ENCODE measurements around the gene LSR.

LSR gene

GRCh38 chr19:35265126-35265899, 16.5 kb downstream of the LSR start:
- in situ Hi-C loops (cut with MboI; ENCODE audit: low sequenced_read_pairs) = no loop called here

- in situ Hi-C loops (cut with MboI; ENCODE audit: low sequenced_read_pairs) = no loop called here
Observed at GRCh38 chr19:35265900-35266519, 17.2 kb downstream of the LSR start.

DNA sequence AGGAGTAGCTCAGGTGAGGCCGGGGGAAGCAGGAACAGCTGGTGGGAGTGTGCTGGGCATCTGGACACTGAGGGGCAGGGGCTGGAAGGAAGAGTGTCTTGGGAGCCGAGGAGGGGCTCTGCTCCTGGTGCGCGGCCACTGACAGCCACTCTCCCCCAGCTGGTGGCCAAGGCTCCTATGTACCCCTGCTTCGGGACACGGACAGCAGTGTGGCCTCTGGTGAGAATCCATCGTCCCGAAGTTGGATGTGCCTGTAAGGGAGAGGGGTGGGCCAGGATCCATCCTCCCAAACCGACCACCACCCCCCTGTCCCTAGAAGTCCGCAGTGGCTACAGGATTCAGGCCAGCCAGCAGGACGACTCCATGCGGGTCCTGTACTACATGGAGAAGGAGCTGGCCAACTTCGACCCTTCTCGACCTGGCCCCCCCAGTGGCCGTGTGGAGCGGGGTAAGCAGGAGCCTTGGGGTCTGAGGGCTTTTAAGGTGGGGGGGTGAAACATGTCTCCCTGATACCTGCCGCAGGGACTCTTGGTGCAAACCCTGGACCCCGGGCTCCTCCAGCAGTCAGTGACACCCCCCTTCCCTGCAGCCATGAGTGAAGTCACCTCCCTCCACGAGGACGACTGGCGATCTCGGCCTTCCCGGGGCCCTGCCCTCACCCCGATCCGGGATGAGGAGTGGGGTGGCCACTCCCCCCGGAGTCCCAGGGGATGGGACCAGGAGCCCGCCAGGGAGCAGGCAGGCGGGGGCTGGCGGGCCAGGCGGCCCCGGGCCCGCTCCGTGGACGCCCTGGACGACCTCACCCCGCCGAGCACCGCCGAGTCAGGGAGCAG, 17.9 kb downstream of the LSR start:
- in situ Hi-C loops (cut with MboI; ENCODE audit: low sequenced_read_pairs) = no loop called here

DNA sequence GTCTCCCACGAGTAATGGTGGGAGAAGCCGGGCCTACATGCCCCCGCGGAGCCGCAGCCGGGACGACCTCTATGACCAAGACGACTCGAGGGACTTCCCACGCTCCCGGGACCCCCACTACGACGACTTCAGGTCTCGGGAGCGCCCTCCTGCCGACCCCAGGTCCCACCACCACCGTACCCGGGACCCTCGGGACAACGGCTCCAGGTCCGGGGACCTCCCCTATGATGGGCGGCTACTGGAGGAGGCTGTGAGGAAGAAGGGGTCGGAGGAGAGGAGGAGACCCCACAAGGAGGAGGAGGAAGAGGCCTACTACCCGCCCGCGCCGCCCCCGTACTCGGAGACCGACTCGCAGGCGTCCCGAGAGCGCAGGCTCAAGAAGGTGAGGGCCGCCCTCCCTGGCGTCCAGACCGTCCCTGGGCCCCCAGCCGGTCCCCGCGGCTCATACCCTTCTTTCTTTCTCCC, 18.6 kb downstream of the LSR start:
- in situ Hi-C loops (cut with MboI; ENCODE audit: low sequenced_read_pairs) = no loop called here

- in situ Hi-C loops (cut with MboI; ENCODE audit: low sequenced_read_pairs) = no loop called here
Observed at GRCh38 chr19:35267818-35268535, 19.2 kb downstream of the LSR start.

- in situ Hi-C loops (cut with MboI; ENCODE audit: low sequenced_read_pairs) = no loop called here
Observed at GRCh38 chr19:35268536-35269437, 20.0 kb downstream of the LSR start, which contains the start of gene USF2. TSS of gene USF2 (plus strand) at chr19:35268962. CDS start at chr19:35269102, 140 bp downstream.

DNA sequence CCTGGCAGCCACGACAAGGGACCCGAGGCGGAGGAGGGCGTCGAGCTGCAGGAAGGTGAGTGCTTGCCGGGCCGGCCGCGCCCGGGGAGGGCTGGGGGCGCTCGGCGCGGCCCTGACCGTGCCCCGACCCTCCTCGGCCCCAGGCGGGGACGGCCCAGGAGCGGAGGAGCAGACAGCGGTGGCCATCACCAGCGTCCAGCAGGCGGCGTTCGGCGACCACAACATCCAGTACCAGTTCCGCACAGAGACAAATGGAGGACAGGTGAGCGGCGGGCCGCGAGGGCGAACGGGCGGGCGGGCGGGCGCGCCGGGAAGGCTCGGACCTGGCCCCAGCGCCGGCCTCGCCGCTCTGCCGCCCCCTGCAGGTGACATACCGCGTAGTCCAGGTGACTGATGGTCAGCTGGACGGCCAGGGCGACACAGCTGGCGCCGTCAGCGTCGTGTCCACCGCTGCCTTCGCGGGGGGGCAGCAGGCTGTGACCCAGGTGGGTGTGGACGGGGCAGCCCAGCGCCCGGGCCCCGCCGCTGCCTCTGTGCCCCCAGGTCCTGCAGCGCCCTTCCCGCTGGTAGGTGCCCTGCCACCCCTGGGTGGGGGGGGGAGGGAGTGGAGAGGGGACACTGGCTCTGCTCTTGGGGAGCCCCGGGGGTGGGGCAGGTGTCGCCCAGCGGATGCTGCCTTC, 20.8 kb downstream of the LSR start:
- in situ Hi-C loops (cut with MboI; ENCODE audit: low sequenced_read_pairs) = no loop called here

DNA sequence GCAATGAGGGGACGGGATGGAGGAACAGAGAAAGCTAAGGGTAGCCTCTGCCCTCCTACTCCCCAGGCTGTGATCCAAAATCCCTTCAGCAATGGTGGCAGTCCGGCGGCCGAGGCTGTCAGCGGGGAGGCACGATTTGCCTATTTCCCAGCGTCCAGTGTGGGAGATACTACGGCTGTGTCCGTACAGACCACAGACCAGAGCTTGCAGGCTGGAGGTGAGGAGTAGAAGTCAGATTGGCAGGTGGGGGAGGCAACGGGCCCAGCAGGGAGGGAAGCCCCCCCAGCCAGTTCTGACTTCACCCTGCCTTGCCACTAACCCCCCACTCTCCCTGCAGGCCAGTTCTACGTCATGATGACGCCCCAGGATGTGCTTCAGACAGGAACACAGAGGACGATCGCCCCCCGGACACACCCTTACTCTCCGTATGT, 21.6 kb downstream of the LSR start:
- in situ Hi-C loops (cut with MboI; ENCODE audit: low sequenced_read_pairs) = no loop called here

DNA sequence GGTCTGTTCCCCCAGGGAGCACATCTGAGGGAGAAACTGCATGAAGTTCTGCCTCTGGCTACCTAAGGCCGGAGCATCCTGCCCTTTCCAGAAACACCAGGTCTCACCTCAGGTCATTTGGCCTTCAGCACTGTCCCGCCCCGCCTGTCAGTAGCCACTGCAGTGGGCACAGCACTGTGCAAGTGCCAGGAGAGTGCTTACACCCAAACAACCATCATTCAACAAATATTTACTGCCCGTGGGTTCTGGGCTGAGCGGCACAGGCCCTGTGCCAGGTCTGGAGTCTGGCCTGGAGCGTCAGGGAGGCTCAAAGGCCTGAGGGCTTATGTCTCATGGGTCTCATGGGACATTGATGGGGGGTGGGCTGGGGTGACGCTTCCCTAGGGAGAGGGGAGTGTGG, 22.7 kb downstream of the LSR start:
- in situ Hi-C loops (cut with MboI; ENCODE audit: low sequenced_read_pairs) = no loop called here

DNA sequence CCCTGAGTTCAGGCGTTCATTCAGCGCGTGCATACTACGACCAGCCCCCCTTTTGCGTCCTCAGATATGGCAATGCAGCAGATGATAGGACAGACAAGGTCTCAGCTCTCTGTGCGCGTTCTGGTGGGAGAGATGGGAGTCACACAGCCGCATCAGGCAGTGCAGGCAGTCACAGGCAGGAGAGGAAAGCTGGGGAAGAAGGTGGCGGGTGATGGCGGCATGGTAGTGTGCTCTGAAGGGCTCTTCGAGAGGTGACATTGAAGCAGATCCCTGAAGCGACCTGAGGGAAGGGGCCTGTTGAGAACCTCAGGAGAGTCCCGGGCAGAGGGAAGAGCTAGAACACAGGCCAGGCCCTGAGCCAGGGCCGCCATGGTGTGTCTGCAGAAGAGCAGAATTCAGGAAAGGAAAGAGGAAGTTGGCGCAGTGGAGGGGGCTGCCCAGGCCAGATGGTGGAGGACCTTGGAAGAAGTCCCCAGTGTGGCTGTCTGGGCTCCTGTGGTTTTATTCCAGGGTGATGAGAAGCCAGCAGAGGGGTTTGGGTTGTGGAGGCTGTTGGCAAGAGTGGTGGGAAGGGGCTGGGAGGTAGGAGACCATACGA, 23.4 kb downstream of the LSR start:
- in situ Hi-C loops (cut with MboI; ENCODE audit: low sequenced_read_pairs) = no loop called here

DNA sequence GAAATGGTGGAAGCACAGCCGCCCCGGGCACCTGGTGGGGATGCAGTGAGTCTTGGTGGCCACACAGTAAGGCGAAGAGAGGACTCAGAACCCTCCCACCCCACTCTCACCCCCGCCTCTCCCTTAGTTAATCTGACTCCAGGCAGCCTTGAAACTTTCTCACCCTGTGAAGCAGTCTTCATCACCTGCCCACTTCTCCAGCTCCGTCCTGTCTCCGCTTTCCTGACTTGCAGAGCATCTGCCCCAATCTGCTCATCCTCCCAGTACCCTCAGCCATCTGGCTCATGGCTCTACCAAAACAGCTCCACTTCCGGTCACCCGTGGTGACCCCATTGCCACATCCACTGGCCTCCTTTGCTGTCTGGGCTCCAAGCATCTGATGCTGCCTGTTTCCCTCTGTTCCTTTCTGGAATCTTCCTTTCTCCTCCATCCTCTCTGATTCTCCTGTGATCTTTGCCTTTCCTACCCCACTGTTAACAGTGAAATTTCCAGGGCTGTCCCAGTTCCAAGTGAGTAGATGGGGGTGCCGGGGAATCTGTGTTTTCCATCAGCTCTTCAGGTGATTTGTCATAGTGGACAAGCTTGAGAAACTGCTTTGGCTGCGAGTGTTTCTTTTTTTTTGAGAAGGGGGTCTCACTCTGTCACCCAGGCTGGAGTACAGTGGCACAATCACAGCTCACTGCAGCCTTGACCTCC, 24.3 kb downstream of the LSR start:
- in situ Hi-C loops (cut with MboI; ENCODE audit: low sequenced_read_pairs) = no loop called here

- in situ Hi-C loops (cut with MboI; ENCODE audit: low sequenced_read_pairs) = no loop called here
Observed at GRCh38 chr19:35273686-35274259, 25.0 kb downstream of the LSR start.

GRCh38 chr19:35274323-35274722, 25.5 kb downstream of the LSR start:
- in situ Hi-C loops (cut with MboI; ENCODE audit: low sequenced_read_pairs) = no loop called here

DNA sequence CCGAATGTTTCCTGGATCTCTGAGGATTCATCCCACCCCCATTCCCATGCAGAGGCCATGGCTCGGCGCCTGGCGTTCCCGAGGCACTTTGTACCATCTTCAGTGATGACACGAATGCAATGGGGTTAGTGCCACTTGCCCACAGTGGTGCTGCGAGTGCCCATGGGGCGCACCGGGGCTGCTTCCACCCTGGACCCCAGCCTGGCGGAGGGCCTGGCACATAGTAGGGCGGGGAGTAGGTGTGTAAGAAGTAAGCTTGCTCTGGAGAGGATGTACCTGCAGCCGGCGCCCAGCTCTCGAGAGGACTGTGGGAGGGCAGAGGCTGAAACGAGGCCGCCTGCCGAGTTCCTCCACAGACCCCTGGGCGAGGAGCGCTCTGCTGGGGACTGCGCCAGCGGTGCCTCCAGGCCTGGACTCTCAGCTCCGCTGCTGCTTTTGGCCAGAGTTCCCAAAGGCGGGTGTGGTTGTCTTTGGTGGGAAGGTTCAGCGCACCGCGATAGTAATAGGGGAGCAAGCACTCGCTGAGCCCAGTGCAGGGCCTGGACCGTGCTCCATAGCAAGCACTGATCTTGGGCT, 28.0 kb downstream of the LSR start:
- in situ Hi-C loops (cut with MboI; ENCODE audit: low sequenced_read_pairs) = no loop called here

- in situ Hi-C loops (cut with MboI; ENCODE audit: low sequenced_read_pairs) = no loop called here
Observed at GRCh38 chr19:35278578-35279284, 29.9 kb downstream of the LSR start.

DNA sequence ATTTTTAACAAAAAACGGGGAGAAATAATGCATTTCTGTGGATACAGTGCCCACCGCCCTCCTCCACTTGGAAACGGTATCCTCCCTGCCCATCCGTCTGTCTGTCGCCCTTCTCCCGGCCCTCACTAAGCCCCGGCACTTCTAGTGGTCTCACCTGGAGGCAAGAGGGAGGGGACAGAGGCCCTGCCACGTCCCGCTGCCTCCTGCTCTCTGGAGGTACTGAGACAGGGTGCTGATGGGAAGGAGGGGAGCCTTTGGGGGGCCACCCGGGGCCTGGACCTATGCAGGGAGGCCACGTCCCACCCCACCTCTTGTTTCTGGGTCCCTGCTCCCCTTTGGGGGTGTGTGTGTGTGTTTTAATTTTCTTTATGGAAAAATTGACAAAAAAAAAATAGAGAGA, 30.6 kb downstream of the LSR start:
- in situ Hi-C loops (cut with MboI; ENCODE audit: low sequenced_read_pairs) = no loop called here
